HG03108 (cell line): ENCODE measurements around the gene MEIOSIN.

Experiments used
- ATAC-seq: cut with Tn5 transposase; IDR thresholded peaks from one replicate; pipeline ENCODE4 v1.9.1; 2021; ENCODE audit warnings: moderate library complexity; ENCODE audit not compliant: unreplicated experiment

MEIOSIN gene

GRCh38 chr19:45764945-45765701 is 31.9 kb downstream of the MEIOSIN start:
- no peak for ATAC-seq

- ATAC-seq, result no peak
Measured at GRCh38 chr19:45765702-45766295, 32.6 kb downstream of the MEIOSIN start.

- no peak for ATAC-seq
Measured at GRCh38 chr19:45766296-45766868, 33.1 kb downstream of the MEIOSIN start.

GRCh38 chr19:45766869-45767346 is 33.7 kb downstream of the MEIOSIN start:
- no peak for ATAC-seq

- no peak for ATAC-seq
Measured at GRCh38 chr19:45767410-45767880, 34.2 kb downstream of the MEIOSIN start.

- no peak for ATAC-seq
Measured at GRCh38 chr19:45767881-45768654, 34.8 kb downstream of the MEIOSIN start.

GRCh38 chr19:45768655-45768983 is 35.4 kb downstream of the MEIOSIN start:
- ATAC-seq, result no peak

- peak; percentile 42 for ATAC-seq
Measured at GRCh38 chr19:45768984-45769782, 35.9 kb downstream of the MEIOSIN start, which contains the start of gene SIX5. SIX5 (minus strand) TSS chr19:45769252; CDS start chr19:45768844, 408 bp downstream.

- ATAC-seq, result no peak
Measured at GRCh38 chr19:45769821-45770191, 36.6 kb downstream of the MEIOSIN start.

GRCh38 chr19:45770192-45771101 is 37.2 kb downstream of the MEIOSIN start:
- ATAC-seq, result peak; percentile 45

GRCh38 chr19:45771311-45771933 is 38.2 kb downstream of the MEIOSIN start:
- no peak for ATAC-seq

- ATAC-seq, result no peak
Measured at GRCh38 chr19:45772130-45772840, 39.0 kb downstream of the MEIOSIN start.

- ATAC-seq, result no peak
Measured at GRCh38 chr19:45772912-45773311, 39.7 kb downstream of the MEIOSIN start.

GRCh38 chr19:45773384-45773783 is 40.1 kb downstream of the MEIOSIN start:
- no peak for ATAC-seq

- ATAC-seq, result no peak
Measured at GRCh38 chr19:45774765-45775164, 41.5 kb downstream of the MEIOSIN start.

- no peak for ATAC-seq
Measured at GRCh38 chr19:45777395-45777961, 44.2 kb downstream of the MEIOSIN start.

GRCh38 chr19:45778010-45778661 is 44.9 kb downstream of the MEIOSIN start:
- no peak for ATAC-seq
